Measurements from ENCODE around the gene PALD1.

- TF ChIP-seq CTCF (IDR thresholded peaks at IDR 0.05) (no peak), POLR2A (IDR thresholded peaks at IDR 0.05) (no peak)
Observed at GRCh38 chr10:70493660-70494234, 15.2 kb downstream of the PALD1 start.

Data from body of pancreas (tissue), 4 donors.